Dendritic cell treated with granulocyte-macrophage colony-stimulating factor and Interleukin-4, amounts not matched to agents 40 ng/mL and 50 ng/mL, for 4 days (primary cell): Measurements from ENCODE around the gene HTR4.
"Not testable (repeated sequence)": the region's sequence is repeated elsewhere in the genome, so short reads cannot be mapped to it uniquely, and the experiment has no call there.

ENCODE experiments used
- H3K27ac Mint-ChIP-seq: one replicate; pipeline ENCODE4 v1.8.0; 2022; ENCODE audit warnings: mild to moderate bottlenecking, mixed read lengths
- H3K27me3 Mint-ChIP-seq: one replicate; pipeline ENCODE4 v1.8.0; 2022; ENCODE audit warnings: mild to moderate bottlenecking, mixed read lengths
- H3K36me3 Mint-ChIP-seq: one replicate; pipeline ENCODE4 v1.8.0; 2022; ENCODE audit warnings: low read depth, mixed read lengths
- H3K4me1 Mint-ChIP-seq: one replicate; pipeline ENCODE4 v1.8.0; 2022; ENCODE audit warnings: low read depth, mixed read lengths
- H3K4me3 Mint-ChIP-seq: one replicate; pipeline ENCODE4 v1.8.0; 2022; ENCODE audit warnings: mild to moderate bottlenecking, moderate library complexity, mixed read lengths
- H3K9me3 Mint-ChIP-seq: one replicate; pipeline ENCODE4 v1.8.0; 2022; ENCODE audit warnings: mixed read lengths
- intact Hi-C: fragments of 100-400 bp; cut with micrococcal nuclease; formaldehyde crosslinking; loops from one replicate; pipeline ENCODE4 v1.15.0; 2022

HTR4 gene

GRCh38 chr5:148482196-148482595 lies 172.1 kb downstream of the HTR4 start:
- Mint-ChIP-seq H3K36me3 (no peaks in the 10 kb centered on the region), H3K4me1 (peaks cover 8% of the 10 kb centered on the region), H3K27me3 (peaks cover 12% of the 10 kb centered on the region), H3K27ac (no peak overlapping the region), H3K9me3 (no peaks in the 10 kb centered on the region), H3K4me3 (no peak overlapping the region)
- intact Hi-C loops: loop anchor here (2.0 kb wide), 2 partner anchors 37 to 303 kb away; no protein-coding TSS in a partner anchor

GRCh38 chr5:148477429-148477828 lies 176.9 kb downstream of the HTR4 start:
- H3K4me3 Mint-ChIP-seq: no peak overlapping the region
- H3K4me1 Mint-ChIP-seq: peaks cover 8% of the 10 kb centered on the region
- no peaks in the 10 kb centered on the region for H3K36me3 Mint-ChIP-seq
- intact Hi-C loops: no loop called here
- H3K27me3 Mint-ChIP-seq: peaks cover 17% of the 10 kb centered on the region
- no peaks in the 10 kb centered on the region for H3K9me3 Mint-ChIP-seq
- no peak overlapping the region for H3K27ac Mint-ChIP-seq

- no peak overlapping the region for H3K4me3 Mint-ChIP-seq
- no peak overlapping the region for H3K27ac Mint-ChIP-seq
- intact Hi-C loops: no loop called here
- H3K36me3 Mint-ChIP-seq: no peaks in the 10 kb centered on the region
- peaks cover 15% of the 10 kb centered on the region for H3K27me3 Mint-ChIP-seq
- no peaks in the 10 kb centered on the region for H3K9me3 Mint-ChIP-seq
- H3K4me1 Mint-ChIP-seq: peaks cover 8% of the 10 kb centered on the region
These were observed 178.0 kb downstream of the HTR4 start for GRCh38 chr5:148476302-148476701.

- Mint-ChIP-seq H3K27me3 (peaks cover 15% of the 10 kb centered on the region), H3K36me3 (no peaks in the 10 kb centered on the region), H3K9me3 (no peaks in the 10 kb centered on the region), H3K27ac (no peak overlapping the region), H3K4me1 (peaks cover 8% of the 10 kb centered on the region), H3K4me3 (no peak overlapping the region)
- intact Hi-C loops: no loop called here
These were observed 180.3 kb downstream of the HTR4 start for GRCh38 chr5:148474025-148474511.

DNA sequence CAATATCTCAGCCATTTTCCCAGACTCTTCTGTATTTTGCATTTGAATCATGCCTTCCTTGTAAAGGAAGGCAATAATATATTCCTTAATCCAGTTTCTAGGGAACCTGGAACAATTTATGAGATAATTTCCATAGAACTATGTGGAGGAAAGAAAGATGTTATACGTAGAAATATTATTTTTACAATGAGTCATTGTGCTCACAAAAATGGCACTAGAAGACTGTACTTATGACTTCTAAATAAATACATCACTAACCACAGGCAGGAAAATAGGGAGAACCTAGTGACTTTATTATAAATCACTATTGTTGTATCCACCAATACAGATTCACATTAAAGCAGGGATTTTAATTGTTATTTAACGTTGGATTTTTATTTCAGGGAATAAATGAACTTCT lies 182.9 kb downstream of the HTR4 start:
- no peaks in the 10 kb centered on the region for H3K9me3 Mint-ChIP-seq
- peaks cover 2% of the 10 kb centered on the region for H3K27me3 Mint-ChIP-seq
- H3K36me3 Mint-ChIP-seq: no peaks in the 10 kb centered on the region
- H3K27ac Mint-ChIP-seq: no peak overlapping the region
- intact Hi-C loops: no loop called here
- no peak overlapping the region for H3K4me3 Mint-ChIP-seq
- H3K4me1 Mint-ChIP-seq: peaks cover 11% of the 10 kb centered on the region

DNA sequence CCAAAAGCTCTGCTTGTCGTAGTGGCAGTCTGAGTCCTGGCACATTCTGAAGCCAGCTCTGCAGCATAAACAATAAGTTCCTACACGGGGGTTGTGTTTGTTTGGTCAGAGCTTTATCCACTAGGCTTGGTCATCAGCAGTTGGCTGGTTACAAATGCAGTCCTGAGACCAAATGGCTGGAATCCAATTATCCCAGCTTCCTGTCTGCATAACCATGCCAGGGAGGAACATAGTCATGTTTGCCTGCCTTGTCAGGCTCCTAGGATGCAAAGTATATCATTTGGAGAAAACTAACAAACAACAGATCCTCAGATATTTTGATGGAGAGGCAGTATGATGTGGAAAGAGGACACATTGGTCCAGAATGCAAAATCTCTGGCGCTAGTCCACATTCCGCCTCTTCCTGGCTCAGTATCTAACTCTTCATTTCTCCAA lies 184.8 kb downstream of the HTR4 start:
- no peaks in the 10 kb centered on the region for H3K36me3 Mint-ChIP-seq
- intact Hi-C loops: no loop called here
- H3K9me3 Mint-ChIP-seq: no peaks in the 10 kb centered on the region
- H3K27me3 Mint-ChIP-seq: no peaks in the 10 kb centered on the region
- H3K27ac Mint-ChIP-seq: no peak overlapping the region
- H3K4me3 Mint-ChIP-seq: no peak overlapping the region
- H3K4me1 Mint-ChIP-seq: peaks cover 28% of the 10 kb centered on the region

DNA sequence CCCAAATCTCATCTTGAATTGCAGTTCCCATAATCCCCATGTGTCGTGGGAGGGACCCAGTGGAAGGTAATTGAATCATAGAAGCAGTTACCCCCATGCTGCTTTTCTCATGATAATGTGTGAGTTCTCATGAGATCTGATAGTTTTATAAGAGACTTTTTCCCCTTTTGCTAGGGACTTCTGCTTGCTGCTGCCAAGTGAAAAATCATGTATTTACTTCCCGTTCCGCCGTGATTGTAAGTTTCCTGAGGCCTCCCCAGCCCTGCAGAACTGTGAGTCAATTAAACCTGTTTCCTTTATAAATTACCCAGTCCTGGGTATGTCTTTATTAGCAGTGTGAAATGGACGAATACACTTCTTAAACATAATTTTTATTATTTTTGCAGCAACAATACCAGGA lies 185.6 kb downstream of the HTR4 start:
- H3K9me3 Mint-ChIP-seq, intact Hi-C loops, H3K27me3 Mint-ChIP-seq, H3K27ac Mint-ChIP-seq, H3K36me3 Mint-ChIP-seq, H3K4me3 Mint-ChIP-seq: not testable (repeated sequence)
- H3K4me1 Mint-ChIP-seq: peaks cover 28% of the 10 kb centered on the region

GRCh38 chr5:148467958-148468357 lies 186.4 kb downstream of the HTR4 start:
- Mint-ChIP-seq H3K4me1 (peaks cover 28% of the 10 kb centered on the region), H3K27ac (no peak overlapping the region), H3K9me3 (no peaks in the 10 kb centered on the region), H3K36me3 (no peaks in the 10 kb centered on the region), H3K27me3 (no peaks in the 10 kb centered on the region), H3K4me3 (no peak overlapping the region)
- intact Hi-C loops: no loop called here

GRCh38 chr5:148466236-148466580 lies 188.1 kb downstream of the HTR4 start:
- Mint-ChIP-seq H3K4me3 (no peak overlapping the region), H3K36me3 (no peaks in the 10 kb centered on the region), H3K27ac (peak overlapping the region; percentile 73), H3K9me3 (no peaks in the 10 kb centered on the region), H3K27me3 (no peaks in the 10 kb centered on the region), H3K4me1 (peaks cover 20% of the 10 kb centered on the region)
- intact Hi-C loops: no loop called here

DNA sequence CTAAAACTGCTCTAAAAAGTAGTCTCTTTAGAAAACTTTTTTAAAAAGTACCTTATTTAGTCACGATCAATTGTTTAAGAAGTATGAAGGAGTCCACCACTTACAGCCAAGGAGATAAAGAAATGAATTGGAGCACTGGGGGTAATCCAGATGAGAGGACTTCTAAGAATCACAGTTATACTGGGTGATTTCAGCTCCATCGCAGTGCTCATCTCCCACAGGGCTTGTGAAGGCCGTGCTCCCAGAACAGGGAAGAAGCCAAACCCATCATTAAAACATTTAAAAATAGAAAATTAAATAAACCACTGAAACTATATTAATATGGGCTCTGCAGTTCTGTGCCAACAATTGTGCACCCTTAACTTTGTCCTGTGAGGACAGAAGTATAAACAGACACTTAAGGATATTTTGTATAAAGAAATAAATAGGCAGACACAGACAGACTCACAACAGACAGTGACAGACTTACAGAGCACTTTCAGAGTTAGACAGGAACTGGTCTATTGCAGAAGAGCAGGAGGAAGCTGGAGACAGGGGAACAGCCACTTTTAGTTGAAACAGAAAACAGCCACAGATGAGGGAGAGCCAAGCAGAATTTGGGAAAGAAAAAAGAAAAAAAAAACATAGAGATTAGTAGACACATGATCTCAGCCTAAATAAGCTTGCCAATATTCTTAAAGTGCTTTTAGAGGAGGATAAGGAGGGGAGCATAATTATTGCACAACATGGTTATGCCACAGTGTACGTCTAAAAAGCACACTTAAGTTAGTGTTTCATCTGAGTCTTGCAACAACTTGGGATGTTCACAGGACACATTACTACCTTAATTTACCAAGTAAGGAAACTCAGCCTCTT lies 188.7 kb downstream of the HTR4 start:
- peak overlapping the region; percentile 35 for H3K4me3 Mint-ChIP-seq
- no peaks in the 10 kb centered on the region for H3K36me3 Mint-ChIP-seq
- H3K27ac Mint-ChIP-seq: peak overlapping the region; percentile 73
- no peaks in the 10 kb centered on the region for H3K9me3 Mint-ChIP-seq
- peaks cover 20% of the 10 kb centered on the region for H3K4me1 Mint-ChIP-seq
- intact Hi-C loops: no loop called here
- no peaks in the 10 kb centered on the region for H3K27me3 Mint-ChIP-seq

GRCh38 chr5:148459669-148460068 lies 194.7 kb downstream of the HTR4 start:
- intact Hi-C loops: no loop called here

DNA sequence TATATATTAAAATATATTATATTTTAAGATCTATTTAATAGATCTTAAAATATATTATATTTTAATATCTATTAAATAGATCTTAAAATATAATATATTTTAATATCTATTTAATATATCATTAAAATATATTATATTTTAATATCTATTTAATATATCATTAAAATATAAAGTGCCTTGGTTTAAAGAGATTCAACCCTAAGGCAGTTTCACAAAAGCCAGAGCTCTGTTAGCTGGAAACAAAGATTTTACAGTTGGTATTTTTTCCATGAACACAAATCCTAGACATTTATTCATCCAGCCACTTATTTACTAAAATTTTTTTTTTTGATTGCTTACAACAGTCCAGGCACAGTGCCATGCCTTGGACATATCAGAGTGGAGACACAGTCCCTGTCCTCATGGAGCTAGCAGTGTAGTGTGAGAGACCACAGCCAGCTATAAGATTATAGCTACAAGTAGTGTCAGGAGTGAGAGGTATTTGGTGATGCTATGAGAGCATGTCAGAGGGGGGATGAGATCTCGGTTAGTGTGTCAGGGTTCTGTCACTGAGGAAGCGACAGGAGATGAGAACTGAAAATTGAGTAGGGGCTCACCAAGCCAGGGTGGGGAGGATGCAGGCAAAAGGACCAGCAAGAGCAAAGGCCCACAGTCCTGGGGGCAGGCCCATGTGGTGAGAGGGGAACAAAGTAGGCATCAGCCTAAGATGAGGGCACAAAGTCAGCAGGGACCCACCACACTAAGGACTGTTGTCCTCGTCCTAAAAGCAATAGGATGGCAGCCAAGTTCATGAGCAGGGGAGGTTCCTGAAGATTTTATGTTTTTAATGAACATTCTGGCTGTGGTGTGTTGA lies 196.1 kb downstream of the HTR4 start:
- Mint-ChIP-seq H3K4me3 (no peak overlapping the region), H3K9me3 (no peaks in the 10 kb centered on the region), H3K27ac (no peak overlapping the region), H3K4me1 (no peaks in the 10 kb centered on the region), H3K27me3 (peaks cover 2% of the 10 kb centered on the region), H3K36me3 (no peaks in the 10 kb centered on the region)
- intact Hi-C loops: no loop called here

More at GRCh38 chr5:148459669-148460068, 194.7 kb downstream of the HTR4 start:
- no peak overlapping the region for H3K4me3 Mint-ChIP-seq
- no peak overlapping the region for H3K27ac Mint-ChIP-seq
- peaks cover 2% of the 10 kb centered on the region for H3K27me3 Mint-ChIP-seq
- no peaks in the 10 kb centered on the region for H3K4me1 Mint-ChIP-seq
- H3K36me3 Mint-ChIP-seq: no peaks in the 10 kb centered on the region
- H3K9me3 Mint-ChIP-seq: no peaks in the 10 kb centered on the region

- H3K4me1 Mint-ChIP-seq: no peaks in the 10 kb centered on the region
- intact Hi-C loops: no loop called here
- H3K27me3 Mint-ChIP-seq: peaks cover 2% of the 10 kb centered on the region
- no peak overlapping the region for H3K27ac Mint-ChIP-seq
- no peaks in the 10 kb centered on the region for H3K36me3 Mint-ChIP-seq
- H3K9me3 Mint-ChIP-seq: no peaks in the 10 kb centered on the region
- no peak overlapping the region for H3K4me3 Mint-ChIP-seq
These were observed 197.1 kb downstream of the HTR4 start for GRCh38 chr5:148457183-148457620.

- Mint-ChIP-seq H3K4me1 (no peaks in the 10 kb centered on the region), H3K27ac (no peak overlapping the region), H3K27me3 (peaks cover 2% of the 10 kb centered on the region), H3K9me3 (no peaks in the 10 kb centered on the region), H3K4me3 (no peak overlapping the region), H3K36me3 (no peaks in the 10 kb centered on the region)
- intact Hi-C loops: no loop called here
These were observed 199.1 kb downstream of the HTR4 start for GRCh38 chr5:148455185-148455584.
